GM19395 (cell line): ENCODE data around the gene LSM7.

Source experiments
- ATAC-seq: cut with Tn5 transposase; IDR thresholded peaks from one replicate; pipeline ENCODE4 v1.9.1; 2021; ENCODE audit warnings: mild to moderate bottlenecking, moderate library complexity; ENCODE audit not compliant: unreplicated experiment

The LSM7 gene

DNA sequence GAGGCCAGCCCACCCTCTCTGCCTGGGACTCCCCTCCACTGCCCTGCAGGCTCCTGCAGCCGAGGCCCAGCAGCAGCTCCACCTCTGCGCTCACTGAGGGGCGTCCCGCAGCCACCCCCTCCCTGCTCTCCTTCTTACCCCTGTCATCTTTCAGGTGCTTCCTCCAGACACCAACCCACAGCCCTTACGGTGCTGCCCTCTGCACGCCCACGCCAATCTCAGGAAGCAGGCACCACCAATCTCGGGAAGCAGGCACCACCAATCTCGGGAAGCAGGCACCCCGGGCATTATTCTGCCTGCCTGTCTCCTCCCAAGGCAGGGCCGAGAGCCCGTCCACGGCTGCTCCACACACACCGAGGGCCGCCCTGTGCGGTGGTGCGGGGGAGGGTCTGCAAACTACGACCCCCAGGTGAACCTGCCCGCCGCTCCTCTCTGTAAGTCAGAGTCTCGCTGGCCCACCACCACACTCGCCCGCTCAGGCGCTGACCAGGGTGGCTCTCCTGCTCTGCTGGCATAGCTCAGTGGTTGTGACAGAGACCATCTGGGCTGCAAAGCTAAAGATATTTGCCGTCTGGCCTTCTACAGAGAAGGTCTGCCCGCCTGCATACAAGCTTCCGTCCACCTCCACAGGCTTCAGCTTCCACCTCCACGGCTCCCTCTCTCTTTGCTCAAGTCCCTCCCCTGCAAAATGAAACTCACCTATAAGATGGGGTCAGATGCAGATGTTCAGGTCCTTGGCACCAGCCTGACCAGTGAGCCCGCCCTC, 2.9 kb downstream of the LSM7 start:
- ATAC-seq: no peak

GRCh38 chr19:2324220-2324948, 4.0 kb downstream of the LSM7 start:
- no peak for ATAC-seq

- no peak for ATAC-seq
These were observed 4.7 kb downstream of the LSM7 start for GRCh38 chr19:2323707-2324106.

DNA sequence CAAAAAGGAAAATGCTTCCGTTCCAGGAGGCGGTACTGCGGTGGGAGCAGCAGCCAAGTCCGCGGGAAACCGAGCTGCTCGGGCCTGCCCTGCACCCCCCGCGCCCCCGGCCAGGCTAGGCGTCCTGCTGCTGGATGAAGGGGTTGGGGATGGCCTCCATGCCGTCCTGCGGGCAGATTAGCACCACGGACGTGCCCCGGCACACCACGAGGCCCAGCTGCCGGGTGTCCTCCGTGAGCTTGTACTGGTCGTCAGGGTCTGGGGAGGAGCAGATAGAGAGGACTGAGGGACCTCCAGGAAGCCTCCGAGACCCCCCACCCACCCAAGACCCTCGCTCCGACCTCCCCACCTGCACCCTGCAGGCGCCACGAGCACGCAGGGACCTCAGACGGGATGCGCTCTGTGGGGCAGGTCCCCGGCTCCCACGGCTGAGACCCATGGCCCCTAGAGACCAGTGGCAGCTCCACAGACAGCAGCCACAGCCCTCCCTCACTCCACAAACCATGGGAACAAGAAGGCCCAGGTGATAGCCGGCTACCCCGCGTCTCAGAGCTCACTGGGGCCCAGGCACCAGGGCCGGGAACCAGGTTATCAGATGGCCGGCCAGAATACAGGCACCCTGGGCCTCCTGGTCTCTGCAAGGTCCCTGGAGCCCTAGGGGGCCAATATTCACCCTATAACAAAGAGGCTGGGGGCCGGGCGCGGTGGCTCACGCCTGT, 6.7 kb downstream of the LSM7 start:
- no peak for ATAC-seq

DNA sequence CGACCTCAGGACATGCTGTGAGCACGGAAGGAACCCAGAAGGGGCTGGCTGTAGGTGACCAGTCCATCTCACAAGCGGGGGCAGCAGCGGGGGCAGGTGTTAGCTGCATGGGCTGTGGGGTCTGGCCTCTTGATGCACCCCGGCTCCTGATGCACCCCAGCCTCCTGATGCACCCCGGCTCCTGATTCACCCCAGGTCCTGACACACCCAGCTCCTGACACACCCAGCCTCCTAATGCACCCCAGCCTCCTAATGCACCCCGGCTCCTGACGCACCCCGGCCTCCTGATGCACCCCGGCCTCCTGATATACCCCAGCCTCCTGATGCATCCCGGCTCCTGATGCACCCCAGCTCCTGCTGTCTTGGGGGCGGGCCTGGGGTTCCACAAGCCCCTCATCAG, 7.4 kb downstream of the LSM7 start:
- ATAC-seq: no peak

DNA sequence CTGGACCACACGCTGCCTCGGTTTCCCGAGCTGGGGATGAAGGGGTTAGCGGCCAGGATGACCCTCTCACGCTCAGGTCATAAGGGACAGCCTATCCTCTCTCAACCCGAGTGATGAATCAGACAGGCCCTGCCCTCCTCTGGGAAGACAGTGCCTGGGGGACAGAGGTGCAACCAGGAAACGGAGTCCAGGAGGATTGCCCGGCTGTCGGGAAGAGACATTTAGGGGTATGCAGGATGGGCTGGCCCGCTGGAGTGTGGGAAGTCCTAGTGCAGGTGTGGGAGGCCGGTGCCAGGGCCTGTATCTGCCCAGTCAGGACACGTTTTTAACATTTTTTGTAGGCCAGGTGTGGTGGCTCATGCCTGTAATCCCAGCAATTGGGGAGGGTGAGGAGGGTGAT, 8.3 kb downstream of the LSM7 start:
- ATAC-seq: no peak

- no peak for ATAC-seq
These were observed 8.8 kb downstream of the LSM7 start for GRCh38 chr19:2319551-2319950.

- no peak for ATAC-seq
These were observed 9.5 kb downstream of the LSM7 start for GRCh38 chr19:2318923-2319322.

GRCh38 chr19:2317756-2318155, 10.6 kb downstream of the LSM7 start:
- ATAC-seq: no peak

- ATAC-seq: no peak
These were observed 11.1 kb downstream of the LSM7 start for GRCh38 chr19:2317300-2317699.

GRCh38 chr19:2315818-2316353, 12.5 kb downstream of the LSM7 start:
- no peak for ATAC-seq

- ATAC-seq: no peak
These were observed 13.1 kb downstream of the LSM7 start for GRCh38 chr19:2315121-2315817.

- no peak for ATAC-seq
These were observed 15.4 kb downstream of the LSM7 start for GRCh38 chr19:2312820-2313501.

GRCh38 chr19:2311093-2311492, 17.3 kb downstream of the LSM7 start:
- ATAC-seq: no peak

DNA sequence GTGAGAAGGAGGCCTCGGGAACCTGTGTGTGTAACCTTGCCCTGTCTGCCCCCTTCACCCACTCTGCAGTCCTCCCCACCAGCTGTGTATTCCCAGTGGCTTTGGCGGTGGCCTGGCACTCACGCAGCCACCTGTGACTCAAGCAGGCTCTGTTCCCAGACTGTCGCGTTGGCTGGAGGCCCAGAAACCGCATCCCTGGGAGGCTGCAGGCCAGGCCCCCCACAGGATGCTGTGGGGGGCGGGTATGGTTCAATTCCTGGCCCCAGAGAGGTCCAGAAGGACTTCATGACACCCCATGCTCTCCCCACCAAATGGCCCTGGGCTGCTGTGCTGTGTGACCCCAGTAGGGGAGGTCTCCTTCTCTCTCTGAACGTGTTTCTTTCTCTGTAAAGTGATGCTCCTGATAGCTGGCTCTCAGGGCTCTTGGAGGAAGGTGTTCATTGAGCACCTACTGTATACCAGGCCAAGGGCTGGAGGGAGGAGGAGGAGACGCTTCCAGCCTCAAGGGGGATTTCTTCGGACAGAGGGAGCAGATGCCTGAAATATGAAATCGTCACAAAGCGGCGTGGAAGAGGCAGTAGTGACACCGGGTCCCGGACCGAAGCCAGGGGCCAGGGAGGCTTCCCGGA, 18.5 kb downstream of the LSM7 start:
- no peak for ATAC-seq

GRCh38 chr19:2308114-2308556, 20.3 kb downstream of the LSM7 start, which contains the start of gene LINGO3:
Gene LINGO3 (minus strand): TSS chr19:2308154. CDS start chr19:2291776, 16,378 bp downstream.
- no peak for ATAC-seq

DNA sequence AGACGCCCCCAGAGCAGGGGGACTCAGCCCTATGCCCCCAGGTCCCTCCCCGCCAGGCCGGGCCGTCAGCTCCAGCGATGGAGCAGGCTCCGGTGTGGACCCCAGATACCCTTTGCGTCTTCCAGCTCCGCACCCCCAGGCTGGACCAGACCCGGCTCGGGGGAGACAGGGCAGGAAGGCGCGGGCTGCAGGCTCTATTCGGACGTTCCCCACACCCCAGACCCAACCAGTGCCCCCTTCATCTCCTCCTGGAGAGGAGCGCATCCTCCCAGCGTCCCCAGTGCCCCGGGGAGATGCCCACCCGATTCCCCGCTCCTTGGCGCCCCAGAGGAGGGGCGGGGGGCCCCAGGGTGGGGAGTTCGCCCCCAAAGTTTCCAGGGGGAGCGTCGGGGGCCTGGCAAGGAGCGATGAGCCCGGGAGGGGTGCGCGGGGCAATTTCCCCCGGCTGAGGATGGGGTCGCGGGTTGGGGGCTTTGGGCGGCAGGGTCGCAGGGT, 20.8 kb downstream of the LSM7 start:
- no peak for ATAC-seq

DNA sequence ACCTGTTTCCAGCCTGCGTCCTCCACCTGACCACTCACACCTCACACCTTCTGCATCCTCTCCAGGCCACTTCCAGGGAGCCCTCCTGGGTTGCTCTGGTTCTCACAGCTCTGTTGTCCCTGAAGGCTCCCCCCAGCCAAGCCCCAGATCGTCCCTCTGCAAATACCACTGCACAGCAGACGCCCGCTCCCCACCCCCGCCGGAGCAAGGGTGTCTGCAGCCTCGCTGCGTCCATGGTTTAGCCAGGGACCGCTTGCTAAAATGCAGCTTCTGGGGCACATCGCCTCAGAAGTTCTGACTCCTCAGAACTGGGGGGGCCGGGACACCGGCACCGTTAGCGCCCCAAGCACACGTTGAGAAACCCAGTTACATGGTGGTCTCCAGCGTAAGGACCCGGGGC, 21.4 kb downstream of the LSM7 start:
- no peak for ATAC-seq

DNA sequence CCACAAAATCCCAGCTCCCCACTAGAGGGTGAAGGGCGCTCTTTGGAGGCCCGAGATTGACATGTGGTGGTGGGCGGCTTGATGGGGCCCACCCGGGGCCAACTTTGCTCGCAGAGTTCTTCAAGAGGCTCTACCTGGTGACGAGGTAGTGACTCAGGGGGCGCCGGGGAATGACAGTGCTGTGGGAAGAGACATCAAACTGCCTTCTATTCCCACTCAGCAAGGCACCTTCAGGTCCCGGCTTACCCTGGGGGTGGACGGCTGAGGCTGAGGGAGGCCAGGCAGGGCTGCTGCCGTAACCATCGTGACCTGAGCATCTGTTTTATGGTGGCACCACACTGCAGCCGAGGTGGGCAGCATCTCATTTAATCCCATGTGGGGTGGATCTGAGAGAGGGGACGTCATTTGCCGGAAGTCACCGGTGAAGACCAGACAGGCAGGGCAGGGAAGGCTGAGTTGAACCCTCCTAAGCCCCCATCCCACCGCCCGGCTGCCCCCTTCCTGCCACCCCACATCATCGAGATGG, 22.0 kb downstream of the LSM7 start:
- ATAC-seq: no peak
